CD4-positive, CD25-positive, alpha-beta regulatory T cell (primary cell): ENCODE results near the gene RHD. TPM values are rescaled to one million over a fixed set of nuclear protein-coding genes. Genes with fewer than 3 reads are reported as not detected.
A peak's percentile ranks its signal among the peaks of the same experiment; 100 is the strongest.
"Not testable (repeated sequence)": the region's sequence is repeated elsewhere in the genome, so short reads cannot be mapped to it uniquely, and the experiment has no call there.

Source experiments
- ATAC-seq, 2 donors: fragments of 150-1000 bp; cut with Tn5 transposase; one replicate each; pipeline ENCODE4 v1.10.0; 2021; ENCODE audit warnings: low read depth in 2 of 2, moderate number of reproducible peaks in 2 of 2, moderate library complexity in 1 of 2
- DNase-seq, 3 donors: peaks; one replicate each; pipeline versions ENCODE4 v3.0.0 to v3.0.0-alpha.2; 2012 to 2022; ENCODE audit warnings: mixed read lengths in 1 of 3
- H3K27ac ChIP-seq: one replicate; pipeline ENCODE4 v1.7.0; 2013; ENCODE audit warnings: mild to moderate bottlenecking, low read length; ENCODE audit not compliant: insufficient read depth, poor library complexity, severe bottlenecking
- H3K27me3 ChIP-seq: one replicate; pipeline ENCODE4 v1.7.0; 2013; ENCODE audit warnings: low read length; ENCODE audit not compliant: control insufficient read depth, insufficient read depth
- H3K36me3 ChIP-seq: one replicate; pipeline ENCODE4 v1.7.0; 2013; ENCODE audit warnings: mild to moderate bottlenecking, low read length, moderate library complexity; ENCODE audit not compliant: control insufficient read depth, insufficient read depth
- H3K4me1 ChIP-seq: 2 replicates; pipeline ENCODE4 v1.7.0; 2013; ENCODE audit warnings: mild to moderate bottlenecking, low read length; ENCODE audit not compliant: insufficient read depth, control insufficient read depth, poor library complexity, severe bottlenecking
- H3K4me3 ChIP-seq: one replicate; pipeline ENCODE4 v1.7.0; 2013; ENCODE audit warnings: low read depth, mild to moderate bottlenecking, low read length, moderate library complexity
- H3K9me3 ChIP-seq, 2 experiments: 1 replicate in 1 of 2; 2 replicates in 1 of 2; pipeline ENCODE4 v1.7.0; 2013; ENCODE audit warnings: low read length in 2 of 2, mild to moderate bottlenecking in 1 of 2, moderate library complexity in 1 of 2; ENCODE audit not compliant: control insufficient read depth in 2 of 2
- H3K27ac Mint-ChIP-seq, 3 donors: one replicate each; pipeline ENCODE4 v1.8.0; 2020 to 2022; ENCODE audit warnings: mild to moderate bottlenecking in 3 of 3, mixed read lengths in 3 of 3, moderate library complexity in 2 of 3
- H3K27me3 Mint-ChIP-seq: one replicate; pipeline ENCODE4 v1.8.0; 2022; ENCODE audit warnings: mild to moderate bottlenecking, mixed read lengths
- H3K36me3 Mint-ChIP-seq: one replicate; pipeline ENCODE4 v1.8.0; 2020; ENCODE audit warnings: mixed read lengths
- H3K4me1 Mint-ChIP-seq, 4 donors: one replicate each; pipeline ENCODE4 v1.8.0; 2020 to 2022; ENCODE audit warnings: mixed read lengths in 4 of 4, mild to moderate bottlenecking in 1 of 4
- H3K4me3 Mint-ChIP-seq, 4 donors: one replicate each; pipeline ENCODE4 v1.8.0; 2020 to 2022; ENCODE audit warnings: mild to moderate bottlenecking in 4 of 4, mixed read lengths in 4 of 4, moderate library complexity in 3 of 4
- H3K9me3 Mint-ChIP-seq, 7 donors: one replicate each; pipeline ENCODE4 v1.8.0; 2020 to 2022; ENCODE audit warnings: mixed read lengths in 7 of 7, mild to moderate bottlenecking in 3 of 7, moderate library complexity in 2 of 7
- polyA plus RNA-seq, 4 donors: library from polyadenylated mRNA; unstranded; fragments of 300-500 nt; fragmentation: Illumina TruSeq; gene quantifications; one replicate each; pipeline ENCODE4 v1.2.3, GENCODE V29; 2021
- total RNA-seq: library from RNA; stranded (reverse); gene quantifications from one replicate; pipeline ENCODE4 v1.2.3, GENCODE V29; 2022

The RHD gene
- total RNA-seq (0.20 TPM), polyA plus RNA-seq (under 1 TPM; 0.10 to 0.48 (median 0.36) TPM)

GRCh38 chr1:25272238-25272637, at the start of gene RHD:
RHD (plus strand) TSS chr1:25272509; CDS start chr1:25272548, 39 bp downstream.
- ATAC-seq, H3K36me3 Mint-ChIP-seq, H3K27ac ChIP-seq, H3K36me3 ChIP-seq, H3K9me3 ChIP-seq, H3K4me1 Mint-ChIP-seq, H3K4me1 ChIP-seq, DNase-seq, H3K9me3 Mint-ChIP-seq, H3K4me3 Mint-ChIP-seq, H3K27ac Mint-ChIP-seq, H3K4me3 ChIP-seq, H3K27me3 ChIP-seq: not testable (repeated sequence)
- peaks cover 15% of the 10 kb centered on the region for H3K27me3 Mint-ChIP-seq

- no peaks in the 10 kb centered on the region for H3K27me3 Mint-ChIP-seq
These were observed 49.7 kb upstream of the RHD start for GRCh38 chr1:25222606-25223005.

GRCh38 chr1:25223471-25223870, 48.8 kb upstream of the RHD start:
- peaks cover 0 to 2% (median 0%) of the 10 kb centered on the region in 7 donors for H3K9me3 Mint-ChIP-seq
- peak overlapping the region in 1 of 4 donors; percentile 28 for H3K4me3 Mint-ChIP-seq
- H3K27ac Mint-ChIP-seq = no peak overlapping the region
- Histone ChIP-seq H3K36me3 (peaks cover 77% of the 10 kb centered on the region), H3K9me3 (no peaks in the 10 kb centered on the region), H3K4me3 (no peak overlapping the region), H3K4me1 (no peaks in the 10 kb centered on the region), H3K27me3 (no peaks in the 10 kb centered on the region), H3K27ac (no peak overlapping the region)
- ATAC-seq (no peak), DNase-seq (no peak)
- peaks cover 0 to 18% (median 7%) of the 10 kb centered on the region in 4 donors for H3K4me1 Mint-ChIP-seq
- no peaks in the 10 kb centered on the region for H3K27me3 Mint-ChIP-seq
- peaks cover 56% of the 10 kb centered on the region for H3K36me3 Mint-ChIP-seq

More at GRCh38 chr1:25222606-25223005, 49.7 kb upstream of the RHD start:
- no peaks in the 10 kb centered on the region for H3K9me3 ChIP-seq
- no peak overlapping the region for H3K27ac ChIP-seq
- H3K27me3 ChIP-seq = no peaks in the 10 kb centered on the region
- Mint-ChIP-seq H3K4me1 (peaks cover 0 to 11% (median 4%) of the 10 kb centered on the region in 4 donors), H3K9me3 (no peaks in the 10 kb centered on the region), H3K27ac (no peak overlapping the region), H3K36me3 (peaks cover 53% of the 10 kb centered on the region), H3K4me3 (no peak overlapping the region)
- DNase-seq (no peak), ATAC-seq (no peak)
- no peaks in the 10 kb centered on the region for H3K4me1 ChIP-seq
- H3K36me3 ChIP-seq = peaks cover 69% of the 10 kb centered on the region
- H3K4me3 ChIP-seq = no peak overlapping the region

GRCh38 chr1:25232027-25232865, 40.1 kb upstream of the RHD start, which contains the start of gene SYF2:
SYF2 (minus strand) TSS chr1:25232502; CDS start chr1:25232467, 35 bp downstream.
- H3K4me3 Mint-ChIP-seq = no peak within 1 kb of the TSS
- peak; percentile 87 to 96 (median 92) for DNase-seq
- H3K27ac Mint-ChIP-seq = no peak within 1 kb of the TSS
- peaks cover 7 to 48% (median 27%) of the 10 kb centered on the region in 4 donors for H3K4me1 Mint-ChIP-seq
- H3K4me1 ChIP-seq = peaks cover 30% of the 10 kb centered on the region
- H3K36me3 Mint-ChIP-seq = peaks cover 25% of the 10 kb centered on the region
- H3K27me3 ChIP-seq = no peaks in the 10 kb centered on the region
- H3K4me3 ChIP-seq = peak within 1 kb of the TSS; percentile 95
- peak within 1 kb of the TSS; percentile 94 for H3K27ac ChIP-seq
- H3K9me3 ChIP-seq = no peaks in the 10 kb centered on the region
- ATAC-seq = peak; percentile 91 to 94
- H3K36me3 ChIP-seq = peaks cover 31% of the 10 kb centered on the region
- peaks cover 0 to 2% (median 0%) of the 10 kb centered on the region in 7 donors for H3K9me3 Mint-ChIP-seq
- H3K27me3 Mint-ChIP-seq = no peaks in the 10 kb centered on the region

GRCh38 chr1:25232866-25233784, 39.2 kb upstream of the RHD start:
- ATAC-seq (peak; percentile 43 to 47), DNase-seq (peak; percentile 43 to 91 (median 53))
- Histone ChIP-seq H3K4me1 (peaks cover 30% of the 10 kb centered on the region), H3K27ac (peak overlapping the region; percentile 94), H3K36me3 (peaks cover 22% of the 10 kb centered on the region), H3K4me3 (peak overlapping the region; percentile 95), H3K27me3 (no peaks in the 10 kb centered on the region), H3K9me3 (no peaks in the 10 kb centered on the region)
- Mint-ChIP-seq H3K9me3 (peaks cover 0 to under 1% (median 0%) of the 10 kb centered on the region in 7 donors), H3K27me3 (no peaks in the 10 kb centered on the region), H3K4me3 (no peak overlapping the region), H3K4me1 (peaks cover 15 to 47% (median 27%) of the 10 kb centered on the region in 4 donors), H3K36me3 (peaks cover 18% of the 10 kb centered on the region), H3K27ac (no peak overlapping the region)

- not testable (repeated sequence) for H3K27me3 Mint-ChIP-seq, H3K27me3 ChIP-seq
These were observed 36.9 kb upstream of the RHD start for GRCh38 chr1:25235411-25235810.

GRCh38 chr1:25236261-25236660, 36.0 kb upstream of the RHD start:
- not testable (repeated sequence) for H3K36me3 ChIP-seq, ATAC-seq, H3K4me3 ChIP-seq, H3K27me3 Mint-ChIP-seq, H3K27me3 ChIP-seq, H3K27ac ChIP-seq, DNase-seq, H3K9me3 Mint-ChIP-seq, H3K9me3 ChIP-seq, H3K27ac Mint-ChIP-seq
- H3K4me1 ChIP-seq = peaks cover 47% of the 10 kb centered on the region
- Mint-ChIP-seq H3K4me3 (peak overlapping the region in 1 of 4 donors; percentile 70), H3K36me3 (peaks cover 10% of the 10 kb centered on the region), H3K4me1 (peaks cover 23 to 48% (median 34%) of the 10 kb centered on the region in 4 donors)

More at GRCh38 chr1:25235411-25235810, 36.9 kb upstream of the RHD start:
- not testable (repeated sequence) for H3K27ac Mint-ChIP-seq, ATAC-seq, H3K4me3 ChIP-seq, DNase-seq, H3K36me3 ChIP-seq, H3K9me3 ChIP-seq, H3K9me3 Mint-ChIP-seq, H3K27ac ChIP-seq
- peaks cover 24 to 52% (median 30%) of the 10 kb centered on the region in 4 donors for H3K4me1 Mint-ChIP-seq
- peaks cover 46% of the 10 kb centered on the region for H3K4me1 ChIP-seq
- H3K36me3 Mint-ChIP-seq = peaks cover 10% of the 10 kb centered on the region
- H3K4me3 Mint-ChIP-seq = peak overlapping the region in 1 of 4 donors; percentile 61
